GM18520 (cell line): ENCODE measurements around the gene HID1.
A peak's percentile ranks its signal among the peaks of the same experiment; 100 is the strongest.
"Not testable (repeated sequence)": the region's sequence is repeated elsewhere in the genome, so short reads cannot be mapped to it uniquely, and the experiment has no call there.

Source experiments
- ATAC-seq: cut with Tn5 transposase; IDR thresholded peaks from one replicate; pipeline ENCODE4 v1.9.1; 2021; ENCODE audit not compliant: unreplicated experiment

Gene HID1

GRCh38 chr17:74972107-74972972 lies at the start of gene HID1:
TSS of gene HID1 (minus strand) at chr17:74972759. CDS start at chr17:74972656, 103 bp downstream.
- no peak for ATAC-seq

GRCh38 chr17:75020331-75021110 lies 48.0 kb upstream of the HID1 start:
- ATAC-seq: no peak

GRCh38 chr17:75019710-75020109 lies 47.2 kb upstream of the HID1 start:
- ATAC-seq: no peak

- ATAC-seq: no peak
Observed at GRCh38 chr17:75019146-75019545, 46.6 kb upstream of the HID1 start.

- ATAC-seq: no peak
Observed at GRCh38 chr17:75013092-75013559, 40.6 kb upstream of the HID1 start.

- peak; percentile 66 for ATAC-seq
Observed at GRCh38 chr17:75012346-75013091, 40.0 kb upstream of the HID1 start, which contains the start of gene MRPL58. TSS of gene MRPL58 (plus strand) at chr17:75012670. CDS start at chr17:75012687, 17 bp downstream.

- no peak for ATAC-seq
Observed at GRCh38 chr17:75012096-75012345, 39.5 kb upstream of the HID1 start.

- no peak for ATAC-seq
Observed at GRCh38 chr17:75011401-75012095, 39.0 kb upstream of the HID1 start.

- no peak for ATAC-seq
Observed at GRCh38 chr17:75010683-75011400, 38.3 kb upstream of the HID1 start.

- ATAC-seq: no peak
Observed at GRCh38 chr17:75009139-75009724, 36.7 kb upstream of the HID1 start.

GRCh38 chr17:75008373-75008772 lies 35.8 kb upstream of the HID1 start:
- ATAC-seq: no peak

GRCh38 chr17:75006653-75007052 lies 34.1 kb upstream of the HID1 start:
- ATAC-seq: no peak

GRCh38 chr17:75006084-75006483 lies 33.5 kb upstream of the HID1 start:
- ATAC-seq: not testable (repeated sequence)

GRCh38 chr17:75005291-75005690 lies 32.7 kb upstream of the HID1 start:
- no peak for ATAC-seq

- ATAC-seq: no peak
Observed at GRCh38 chr17:75004371-75004770, 31.8 kb upstream of the HID1 start.

GRCh38 chr17:75003957-75004355 lies 31.4 kb upstream of the HID1 start:
- ATAC-seq: no peak

- ATAC-seq: no peak
Observed at GRCh38 chr17:75003070-75003956, 30.8 kb upstream of the HID1 start.

GRCh38 chr17:75001915-75002843 lies 29.6 kb upstream of the HID1 start:
- ATAC-seq: no peak
